GM23338 (cell line): ENCODE data around the gene TCEAL1.

Source experiments
- CREB1 ChIP-seq: fragments of 250-450 bp; sonication (Bioruptor Pico); IDR thresholded peaks from 2 replicates; pipeline ENCODE4 v1.5.0; 2020; ENCODE audit warnings: low read depth, mild to moderate bottlenecking, moderate library complexity
- CTCF ChIP-seq, 2 experiments: fragments of 200-600 bp in 1 of 2; sonication (generic) in 1 of 2; conservative IDR thresholded peaks; 2 replicates each; pipeline versions ENCODE4 v1.5.1 to v1.6.1; 2016 to 2017; ENCODE audit warnings: antibody characterized with exemption in 2 of 2, low read depth in 2 of 2, mild to moderate bottlenecking in 2 of 2, moderate library complexity in 1 of 2
- EZH2 ChIP-seq: fragments of 200-600 bp; sonication (generic); IDR thresholded peaks from one replicate; pipeline ENCODE4 v1.8.0; 2017; ENCODE audit warnings: antibody characterized with exemption, mild to moderate bottlenecking, low read depth; ENCODE audit not compliant: unreplicated experiment
- EZH2phosphoT487 ChIP-seq: fragments of 200-600 bp; sonication (generic); IDR thresholded peaks from one replicate; pipeline ENCODE4 v1.8.1; 2018; ENCODE audit warnings: antibody characterized with exemption; ENCODE audit not compliant: unreplicated experiment
- POLR2AphosphoS5 ChIP-seq: IDR thresholded peaks from 2 replicates; pipeline ENCODE4 v1.6.1; 2016; ENCODE audit warnings: antibody characterized with exemption, low read depth
- REST ChIP-seq: IDR thresholded peaks from one replicate; pipeline ENCODE4 v1.6.1; 2018; ENCODE audit warnings: antibody characterized with exemption; ENCODE audit not compliant: unreplicated experiment
- ZNF114 ChIP-seq: fragments of 250-450 bp; sonication (Bioruptor Pico); IDR thresholded peaks from 2 replicates; pipeline ENCODE4 v1.5.0; 2020; ENCODE audit warnings: mild to moderate bottlenecking, moderate library complexity

- TF ChIP-seq CREB1 (CRISPR knock-in tag) (no peak), CTCF (conservative IDR thresholded peaks at IDR 0.05; ENCODE audit: low read depth in 2 of 2) (no peak), EZH2phosphoT487 (no peak), REST (no peak), EZH2 (no peak), POLR2AphosphoS5 (no peak), ZNF114 (CRISPR knock-in tag) (no peak)
These were observed 49.6 kb downstream of the TCEAL1 start for GRCh38 chrX:103678199-103678993.
